PC-9 (cell line): ENCODE results near the gene GART.

Experiments used
- EZH2 ChIP-seq: fragments of 200-600 bp; sonication (generic); IDR thresholded peaks from 2 replicates; pipeline ENCODE4 v1.8.0; 2017; ENCODE audit warnings: antibody characterized with exemption, low read depth
- TF ChIP-seq, protein P1 (sequence below): fragments of 200-600 bp; sonication (generic); conservative IDR thresholded peaks from 2 replicates; pipeline ENCODE4 v1.6.1; 2017; ENCODE audit warnings: mixed run types, antibody characterized with exemption, mild to moderate bottlenecking, moderate library complexity

DNA sequence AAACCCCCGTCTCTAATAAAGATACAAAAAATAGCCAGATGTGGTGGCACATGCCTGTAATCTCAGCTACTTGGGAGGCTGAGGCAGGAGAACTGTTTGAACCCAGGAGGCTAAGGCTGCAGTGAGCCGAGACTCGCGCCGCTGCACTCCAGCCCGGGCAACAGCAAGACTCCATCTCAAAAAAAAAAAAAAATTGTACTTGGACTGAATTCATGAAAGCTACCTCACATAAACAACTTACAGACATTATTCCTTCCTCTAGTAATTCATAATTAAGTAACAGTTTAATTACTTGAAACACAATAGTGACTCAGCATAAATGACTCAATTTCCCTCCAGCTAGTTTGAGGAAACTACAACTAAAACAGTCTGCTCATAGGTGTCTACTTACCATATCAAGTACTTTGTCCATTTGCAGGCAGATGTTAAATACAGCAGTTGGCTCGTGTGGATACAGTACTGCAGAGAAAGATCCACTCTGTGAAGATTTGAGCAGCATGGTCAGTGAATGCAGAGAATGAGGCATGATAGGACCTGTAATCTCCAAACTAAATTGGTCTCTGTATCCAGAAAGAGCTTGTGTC lies 37.1 kb upstream of the GART start:
- TF ChIP-seq, protein P1, sequence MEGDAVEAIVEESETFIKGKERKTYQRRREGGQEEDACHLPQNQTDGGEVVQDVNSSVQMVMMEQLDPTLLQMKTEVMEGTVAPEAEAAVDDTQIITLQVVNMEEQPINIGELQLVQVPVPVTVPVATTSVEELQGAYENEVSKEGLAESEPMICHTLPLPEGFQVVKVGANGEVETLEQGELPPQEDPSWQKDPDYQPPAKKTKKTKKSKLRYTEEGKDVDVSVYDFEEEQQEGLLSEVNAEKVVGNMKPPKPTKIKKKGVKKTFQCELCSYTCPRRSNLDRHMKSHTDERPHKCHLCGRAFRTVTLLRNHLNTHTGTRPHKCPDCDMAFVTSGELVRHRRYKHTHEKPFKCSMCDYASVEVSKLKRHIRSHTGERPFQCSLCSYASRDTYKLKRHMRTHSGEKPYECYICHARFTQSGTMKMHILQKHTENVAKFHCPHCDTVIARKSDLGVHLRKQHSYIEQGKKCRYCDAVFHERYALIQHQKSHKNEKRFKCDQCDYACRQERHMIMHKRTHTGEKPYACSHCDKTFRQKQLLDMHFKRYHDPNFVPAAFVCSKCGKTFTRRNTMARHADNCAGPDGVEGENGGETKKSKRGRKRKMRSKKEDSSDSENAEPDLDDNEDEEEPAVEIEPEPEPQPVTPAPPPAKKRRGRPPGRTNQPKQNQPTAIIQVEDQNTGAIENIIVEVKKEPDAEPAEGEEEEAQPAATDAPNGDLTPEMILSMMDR: no peak
- no peak for TF ChIP-seq EZH2
